Measurements from ENCODE around the gene ACSM2B.
"Not testable (repeated sequence)": the region's sequence is repeated elsewhere in the genome, so short reads cannot be mapped to it uniquely, and the experiment has no call there.

ACSM2B gene, protein sequence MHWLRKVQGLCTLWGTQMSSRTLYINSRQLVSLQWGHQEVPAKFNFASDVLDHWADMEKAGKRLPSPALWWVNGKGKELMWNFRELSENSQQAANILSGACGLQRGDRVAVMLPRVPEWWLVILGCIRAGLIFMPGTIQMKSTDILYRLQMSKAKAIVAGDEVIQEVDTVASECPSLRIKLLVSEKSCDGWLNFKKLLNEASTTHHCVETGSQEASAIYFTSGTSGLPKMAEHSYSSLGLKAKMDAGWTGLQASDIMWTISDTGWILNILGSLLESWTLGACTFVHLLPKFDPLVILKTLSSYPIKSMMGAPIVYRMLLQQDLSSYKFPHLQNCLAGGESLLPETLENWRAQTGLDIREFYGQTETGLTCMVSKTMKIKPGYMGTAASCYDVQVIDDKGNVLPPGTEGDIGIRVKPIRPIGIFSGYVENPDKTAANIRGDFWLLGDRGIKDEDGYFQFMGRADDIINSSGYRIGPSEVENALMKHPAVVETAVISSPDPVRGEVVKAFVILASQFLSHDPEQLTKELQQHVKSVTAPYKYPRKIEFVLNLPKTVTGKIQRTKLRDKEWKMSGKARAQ

GRCh38 chr16:20576145-20576544, at the start of gene ACSM2B:
Gene ACSM2B (minus strand): TSS chr16:20576367. CDS start chr16:20564845, 11,522 bp downstream.
- H3K9me3 Mint-ChIP-seq; H3K36me3 Mint-ChIP-seq (ENCODE audit: low read depth); H3K27me3 Mint-ChIP-seq (ENCODE audit: low read depth); H3K4me1 Mint-ChIP-seq: not testable (repeated sequence)
- H3K4me3 Mint-ChIP-seq = peak within 1 kb of the TSS in 1 of 3 experiments; percentile 39
- peak within 1 kb of the TSS in 2 of 3 experiments; percentile 75 to 79 for H3K27ac Mint-ChIP-seq

DNA sequence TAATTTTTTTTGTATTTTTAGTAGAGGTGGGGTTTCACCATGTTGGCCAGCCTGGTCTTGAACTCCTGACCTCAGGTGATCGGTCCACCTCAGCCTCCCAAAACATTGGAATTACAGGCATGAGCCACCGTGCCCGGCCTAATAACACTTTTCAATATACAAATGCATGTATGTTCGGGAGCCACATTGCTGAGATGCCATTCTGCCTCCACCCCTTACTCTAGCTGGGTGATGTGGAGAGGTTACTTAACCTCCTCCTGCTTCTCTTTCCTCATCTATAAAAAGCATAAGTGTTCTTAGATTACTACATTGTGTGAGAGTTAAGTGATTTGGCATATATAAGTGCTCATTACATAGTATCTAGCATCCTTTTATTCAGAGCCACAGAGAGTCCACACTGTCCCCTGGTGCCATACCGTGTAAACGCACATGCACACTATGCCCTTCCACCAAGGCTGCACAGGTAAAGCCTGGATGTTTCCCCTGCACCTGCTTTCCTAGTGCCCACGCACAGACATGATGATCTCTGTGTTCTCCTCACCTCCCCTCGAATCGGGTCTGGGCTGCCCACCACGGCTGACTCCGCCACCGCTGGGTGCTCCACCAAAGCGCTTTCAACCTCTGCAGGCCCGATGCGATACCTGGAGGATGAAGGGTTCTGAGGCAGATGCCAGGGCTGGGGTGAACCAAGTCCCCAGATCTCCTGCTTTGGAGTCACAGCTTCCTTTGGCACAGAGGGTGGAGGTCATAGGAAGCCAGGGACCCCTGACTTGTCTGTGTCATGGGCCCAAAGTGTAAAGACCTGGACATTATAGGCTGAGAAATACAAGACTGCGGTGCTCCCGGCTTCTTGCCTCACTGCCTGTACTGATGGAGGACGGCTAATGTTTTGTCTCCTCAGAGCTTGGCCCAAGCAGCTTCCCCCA, 49.0 kb upstream of the ACSM2B start:
- no peak for TF ChIP-seq CTCF (IDR thresholded peaks at IDR 0.05; ENCODE audit: unreplicated experiment in 3 of 3)
- Mint-ChIP-seq H3K27me3 (ENCODE audit: low read depth) (peaks cover 4% of the 10 kb centered on the region), H3K36me3 (ENCODE audit: low read depth) (no peaks in the 10 kb centered on the region), H3K27ac (no peak overlapping the region), H3K9me3 (no peaks in the 10 kb centered on the region), H3K4me1 (no peaks in the 10 kb centered on the region), H3K4me3 (no peak overlapping the region)

- H3K4me3 Mint-ChIP-seq = no peak overlapping the region
- TF ChIP-seq CTCF (IDR thresholded peaks at IDR 0.05; ENCODE audit: unreplicated experiment in 3 of 3) = no peak
- no peaks in the 10 kb centered on the region for H3K36me3 Mint-ChIP-seq (ENCODE audit: low read depth)
- peaks cover 4% of the 10 kb centered on the region for H3K27me3 Mint-ChIP-seq (ENCODE audit: low read depth)
- H3K27ac Mint-ChIP-seq = no peak overlapping the region
- peaks cover 3% of the 10 kb centered on the region for H3K4me1 Mint-ChIP-seq
- H3K9me3 Mint-ChIP-seq = no peaks in the 10 kb centered on the region
These were observed 48.0 kb upstream of the ACSM2B start for GRCh38 chr16:20624205-20624604.

DNA sequence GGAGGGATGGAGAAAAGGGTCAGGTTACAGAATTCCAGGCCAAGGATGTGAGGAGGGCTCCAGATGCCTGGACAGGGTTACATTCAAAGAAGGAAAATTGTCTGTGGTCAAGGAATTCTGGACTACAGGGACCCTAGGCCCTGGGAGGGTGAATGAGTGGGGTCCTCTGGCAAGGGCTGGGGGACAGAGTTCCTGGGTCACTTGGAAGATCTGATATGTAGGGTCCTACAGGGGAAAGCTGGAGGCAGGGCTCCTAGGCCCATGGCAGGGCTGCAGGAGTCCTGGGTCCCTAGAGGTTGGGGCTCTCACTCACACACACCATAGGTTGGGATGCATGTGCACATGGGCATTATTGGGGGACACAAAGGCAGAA, 46.3 kb upstream of the ACSM2B start:
- Mint-ChIP-seq H3K36me3 (ENCODE audit: low read depth) (no peaks in the 10 kb centered on the region), H3K27me3 (ENCODE audit: low read depth) (peaks cover 8% of the 10 kb centered on the region), H3K9me3 (no peaks in the 10 kb centered on the region), H3K4me3 (no peak overlapping the region), H3K4me1 (peaks cover 8% of the 10 kb centered on the region), H3K27ac (no peak overlapping the region)
- TF ChIP-seq CTCF (IDR thresholded peaks at IDR 0.05; ENCODE audit: unreplicated experiment in 3 of 3) = no peak

DNA sequence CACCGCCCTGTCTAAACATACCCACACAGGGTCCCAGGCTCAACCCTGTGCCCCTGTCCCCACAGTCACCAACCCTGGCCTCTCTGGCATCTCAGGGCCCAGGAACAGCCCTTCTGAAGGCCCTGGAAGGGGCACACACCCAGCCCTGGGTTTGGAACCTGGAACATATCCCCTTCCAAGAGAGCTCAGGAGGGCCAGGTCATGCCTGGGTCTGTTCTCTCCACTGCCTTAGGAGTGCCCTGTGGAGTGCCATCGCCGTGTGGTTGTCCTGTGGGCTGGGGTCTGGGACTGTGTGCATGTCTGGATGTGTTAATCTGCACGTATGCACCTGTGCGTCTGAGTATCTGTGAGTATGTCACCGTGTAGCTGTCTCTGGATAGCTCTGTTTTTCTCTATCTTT, 45.2 kb upstream of the ACSM2B start:
- no peaks in the 10 kb centered on the region for H3K36me3 Mint-ChIP-seq (ENCODE audit: low read depth)
- no peak overlapping the region for H3K27ac Mint-ChIP-seq
- peaks cover 9% of the 10 kb centered on the region for H3K27me3 Mint-ChIP-seq (ENCODE audit: low read depth)
- no peak for TF ChIP-seq CTCF (IDR thresholded peaks at IDR 0.05; ENCODE audit: unreplicated experiment in 3 of 3)
- H3K9me3 Mint-ChIP-seq = no peaks in the 10 kb centered on the region
- H3K4me1 Mint-ChIP-seq = peaks cover 8% of the 10 kb centered on the region
- no peak overlapping the region for H3K4me3 Mint-ChIP-seq

DNA sequence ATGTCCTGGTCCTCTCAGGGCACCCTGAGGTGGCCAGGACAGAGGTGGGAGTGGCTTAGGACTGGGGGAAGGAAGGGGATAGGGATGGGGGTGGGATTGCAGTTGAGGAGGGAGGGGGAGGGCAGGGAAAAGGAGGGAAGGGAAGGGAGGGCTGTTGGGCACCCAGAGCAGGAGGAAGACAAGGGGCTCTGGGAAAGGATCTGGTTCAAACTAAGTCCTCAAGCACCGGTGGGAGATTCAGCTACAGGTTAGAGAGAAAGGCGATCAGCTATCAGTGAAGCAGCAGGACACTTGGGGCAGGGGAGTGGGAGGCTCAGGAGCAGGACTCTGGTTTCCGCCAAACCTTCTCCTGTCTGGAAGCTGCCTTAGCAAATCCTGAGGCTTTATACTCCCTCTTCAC, 44.6 kb upstream of the ACSM2B start:
- H3K4me3 Mint-ChIP-seq = no peak overlapping the region
- peaks cover 8% of the 10 kb centered on the region for H3K4me1 Mint-ChIP-seq

More for the DNA sequence above, 44.6 kb upstream of the ACSM2B start:
- H3K27ac Mint-ChIP-seq = no peak overlapping the region
- peaks cover 15% of the 10 kb centered on the region for H3K27me3 Mint-ChIP-seq (ENCODE audit: low read depth)
- H3K9me3 Mint-ChIP-seq = no peaks in the 10 kb centered on the region
- TF ChIP-seq CTCF (IDR thresholded peaks at IDR 0.05; ENCODE audit: unreplicated experiment in 3 of 3) = no peak
- H3K36me3 Mint-ChIP-seq (ENCODE audit: low read depth) = no peaks in the 10 kb centered on the region

All from nephron (organoid).